HG02970 (cell line): Measurements from ENCODE around the gene R3HDM1.
"Not testable (repeated sequence)": the region's sequence is repeated elsewhere in the genome, so short reads cannot be mapped to it uniquely, and the experiment has no call there.

Experiments used
- ATAC-seq: cut with Tn5 transposase; IDR thresholded peaks from one replicate; pipeline ENCODE4 v1.9.1; 2021; ENCODE audit warnings: mild to moderate bottlenecking, moderate library complexity, moderate number of reproducible peaks; ENCODE audit not compliant: unreplicated experiment, low FRiP score

The R3HDM1 gene

GRCh38 chr2:135563793-135564192, 32.5 kb downstream of the R3HDM1 start:
- no peak for ATAC-seq

GRCh38 chr2:135570884-135571283, 39.6 kb downstream of the R3HDM1 start:
- no peak for ATAC-seq

- no peak for ATAC-seq
Measured at GRCh38 chr2:135573620-135574019, 42.3 kb downstream of the R3HDM1 start.

DNA sequence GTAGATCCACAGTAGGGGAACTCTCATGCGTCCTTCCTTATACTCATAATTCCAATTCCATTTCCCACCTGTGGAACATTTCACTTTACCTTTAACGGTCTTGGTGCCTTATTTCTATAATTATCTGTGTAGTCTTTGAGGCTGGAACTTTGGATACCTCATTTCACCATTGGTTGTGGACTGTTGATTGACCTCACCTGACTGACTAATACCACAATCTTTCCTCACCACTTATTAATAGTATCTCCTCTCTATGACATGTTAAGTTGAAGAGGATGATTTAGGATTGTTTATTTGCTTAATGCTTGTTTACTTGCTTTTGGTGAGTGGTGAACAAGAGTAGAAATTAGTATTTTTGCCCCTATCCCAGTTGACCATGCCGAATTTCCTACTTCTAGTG, 50.0 kb downstream of the R3HDM1 start:
- no peak for ATAC-seq

DNA sequence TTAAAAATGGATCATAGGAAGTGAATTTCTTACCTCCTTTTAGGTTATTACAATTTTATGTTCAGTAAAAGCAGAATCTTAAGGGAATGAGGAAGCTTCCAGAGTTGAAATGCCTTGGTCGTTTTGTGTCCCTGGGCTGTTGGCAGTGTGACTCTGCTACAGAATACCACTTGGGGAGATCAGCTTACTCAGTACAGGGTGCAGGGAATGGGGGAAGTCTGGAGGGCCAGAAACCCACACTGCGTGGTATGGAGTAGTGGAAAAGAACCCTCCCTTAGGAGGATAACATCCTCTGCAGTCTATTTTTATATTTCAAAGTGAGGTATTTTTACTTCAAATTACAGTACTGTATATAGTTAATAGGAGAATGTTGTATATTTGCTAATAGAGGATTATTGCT, 51.1 kb downstream of the R3HDM1 start:
- ATAC-seq, result no peak

DNA sequence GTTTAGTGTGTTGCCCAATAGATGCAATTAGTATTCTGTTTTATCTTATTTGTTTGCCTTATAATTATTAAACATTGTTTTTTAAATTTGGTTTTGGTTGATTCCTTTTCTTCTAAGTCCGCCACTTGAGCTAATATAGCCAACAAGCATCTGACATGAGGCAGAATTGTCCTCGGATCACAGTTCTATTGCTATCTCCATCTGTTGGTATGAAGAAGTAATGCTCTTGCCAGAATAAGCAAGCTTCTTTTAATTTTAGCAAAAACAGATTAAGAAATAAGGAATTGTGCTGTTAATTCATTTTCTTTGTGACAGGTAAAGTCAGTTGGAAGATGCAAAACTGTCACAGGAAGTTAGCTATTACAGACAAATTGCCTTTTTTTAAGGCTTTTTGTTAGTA, 54.3 kb downstream of the R3HDM1 start:
- ATAC-seq, result no peak

DNA sequence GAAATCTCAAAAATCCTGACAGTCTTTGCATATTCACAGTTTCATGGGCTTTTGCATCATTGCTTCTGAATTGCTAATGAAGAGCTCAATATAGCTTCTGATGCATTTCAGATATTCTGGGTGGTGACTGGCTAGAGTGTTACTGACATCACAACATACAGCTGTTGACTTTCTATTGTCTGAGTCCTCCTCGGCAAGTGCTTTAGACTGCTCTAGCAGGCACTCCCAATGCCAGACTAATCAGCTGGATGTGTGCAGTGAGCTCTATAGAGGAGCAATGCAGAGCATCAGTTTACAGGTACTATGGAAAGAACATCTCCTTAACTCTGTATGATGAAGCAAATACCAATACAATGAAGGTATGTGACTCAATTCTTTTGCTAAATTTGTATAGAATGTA, 54.9 kb downstream of the R3HDM1 start:
- no peak for ATAC-seq

DNA sequence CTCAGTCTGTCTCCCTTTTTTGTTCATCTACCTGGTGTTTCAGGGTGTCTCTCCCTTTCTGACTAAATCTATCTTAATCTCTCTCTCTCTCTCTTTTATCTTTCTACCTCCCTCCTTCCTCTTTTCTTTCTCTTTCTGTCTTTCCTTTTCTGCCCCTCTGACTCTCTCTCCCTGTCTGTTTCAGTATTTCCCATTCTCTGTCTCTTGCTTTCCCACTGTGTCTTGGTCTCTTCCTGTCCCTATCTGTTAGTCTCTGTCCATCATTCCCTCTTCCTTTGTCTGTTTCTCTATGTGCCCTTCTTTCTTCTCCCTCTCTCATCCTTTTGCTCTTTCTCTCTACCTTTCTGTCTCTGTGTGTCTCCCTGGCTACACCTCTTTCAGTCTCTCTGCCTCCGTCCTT, 56.7 kb downstream of the R3HDM1 start:
- no peak for ATAC-seq

GRCh38 chr2:135590619-135591260, 59.5 kb downstream of the R3HDM1 start:
- no peak for ATAC-seq

GRCh38 chr2:135600915-135601314, 69.6 kb downstream of the R3HDM1 start:
- ATAC-seq, result no peak

- no peak for ATAC-seq
Measured at GRCh38 chr2:135603543-135603942, 72.3 kb downstream of the R3HDM1 start.

DNA sequence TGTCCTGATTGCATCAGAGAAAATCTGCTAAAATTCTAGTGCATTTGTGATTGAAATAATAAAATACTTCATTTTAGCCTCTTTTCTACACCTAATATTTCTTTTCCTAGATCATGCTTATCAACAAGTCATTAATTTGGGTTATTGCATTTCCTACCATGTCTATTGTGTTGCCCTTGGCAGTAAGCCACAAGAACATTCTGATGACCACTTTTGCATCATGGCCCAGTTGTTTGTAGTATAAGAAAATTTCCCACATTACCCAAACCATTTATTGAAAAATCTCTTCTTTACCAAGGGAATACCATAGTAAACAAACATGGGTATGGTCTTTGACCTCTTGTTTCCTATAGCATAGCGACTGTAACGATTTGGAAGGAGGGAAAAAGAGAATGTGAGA, 76.3 kb downstream of the R3HDM1 start:
- no peak for ATAC-seq

- no peak for ATAC-seq
Measured at GRCh38 chr2:135612319-135612718, 81.0 kb downstream of the R3HDM1 start.

- ATAC-seq, result no peak
Measured at GRCh38 chr2:135615404-135615803, 84.1 kb downstream of the R3HDM1 start.

GRCh38 chr2:135617501-135618015, 86.3 kb downstream of the R3HDM1 start:
- no peak for ATAC-seq

DNA sequence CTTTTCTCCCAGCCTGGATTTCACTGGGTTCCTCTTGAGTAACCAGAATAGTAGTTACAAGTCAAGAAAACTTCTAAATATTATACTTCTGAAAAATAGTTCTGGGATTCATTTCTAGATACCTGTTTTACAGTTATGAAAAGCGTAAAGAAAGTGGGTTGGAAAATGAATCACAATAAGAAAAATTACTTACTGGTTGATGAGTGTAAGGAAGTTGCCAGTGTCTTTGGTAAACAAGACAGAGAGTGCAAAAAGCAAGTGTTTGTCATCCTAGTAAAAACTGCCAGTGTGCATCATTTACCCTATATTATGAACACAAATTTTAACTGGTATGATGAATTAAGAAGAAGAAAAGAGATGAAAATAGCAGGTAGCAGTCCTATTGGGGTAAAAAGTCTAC, 88.9 kb downstream of the R3HDM1 start:
- ATAC-seq, result no peak

- ATAC-seq, result no peak
Measured at GRCh38 chr2:135629520-135629919, 98.2 kb downstream of the R3HDM1 start.

GRCh38 chr2:135630034-135630433, 98.8 kb downstream of the R3HDM1 start:
- not testable (repeated sequence) for ATAC-seq

GRCh38 chr2:135630488-135630887, 99.2 kb downstream of the R3HDM1 start:
- ATAC-seq, result no peak

DNA sequence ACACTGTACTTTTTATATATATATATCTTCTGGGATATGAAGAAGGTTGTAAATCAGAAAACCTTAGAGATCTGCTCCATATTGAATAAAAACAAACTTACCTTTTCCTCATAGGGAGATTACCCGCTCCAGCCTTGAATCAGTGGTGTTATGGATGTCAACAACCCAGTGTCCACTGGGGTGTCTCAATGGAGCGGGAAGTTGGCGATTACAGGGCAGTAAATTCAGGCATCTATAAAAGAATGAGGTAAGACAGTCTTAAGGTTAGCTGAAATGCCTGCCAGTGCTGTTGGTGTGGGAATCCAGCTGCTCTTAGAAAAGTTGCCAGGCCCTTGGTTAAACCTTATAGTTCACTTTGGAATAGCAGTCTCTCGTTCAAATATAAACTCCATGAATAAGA, 102.3 kb downstream of the R3HDM1 start:
- no peak for ATAC-seq

GRCh38 chr2:135635212-135635835, 104.0 kb downstream of the R3HDM1 start:
- no peak for ATAC-seq

- ATAC-seq, result no peak
Measured at GRCh38 chr2:135636982-135637381, 105.7 kb downstream of the R3HDM1 start.
